Loucy (cell line): ENCODE results near the gene RPUSD1.

Source experiments
- H2AFZ ChIP-seq: fragments of 200-600 bp; sonication (generic); 2 replicates; pipeline ENCODE4 v1.6.0; 2016; ENCODE audit warnings: antibody characterized with exemption, mild to moderate bottlenecking, low read length, moderate library complexity
- H3F3A ChIP-seq: fragments of 200-600 bp; 2 replicates; pipeline ENCODE4 v1.6.0; 2016; ENCODE audit warnings: antibody characterized with exemption, low read depth, mild to moderate bottlenecking
- H3K27me3 ChIP-seq: fragments of 200-600 bp; sonication (generic); 2 replicates; pipeline ENCODE4 v1.6.1; 2014; ENCODE audit warnings: low read length, mild to moderate bottlenecking; ENCODE audit not compliant: insufficient read depth, poor library complexity, severe bottlenecking
- H3K36me3 ChIP-seq: fragments of 200-600 bp; sonication (generic); 2 replicates; pipeline ENCODE4 v1.6.1; 2016; ENCODE audit warnings: low read length; ENCODE audit not compliant: insufficient read depth
- H3K4me1 ChIP-seq: fragments of 200-600 bp; sonication (generic); 2 replicates; pipeline ENCODE4 v1.5.1; 2014; ENCODE audit warnings: low read length, mild to moderate bottlenecking; ENCODE audit not compliant: insufficient read depth, poor library complexity, severe bottlenecking
- H3K4me2 ChIP-seq: fragments of 200-600 bp; sonication (generic); 2 replicates; pipeline ENCODE4 v1.6.0; 2014; ENCODE audit warnings: antibody characterized with exemption, low read length, low read depth, mild to moderate bottlenecking; ENCODE audit not compliant: poor library complexity, severe bottlenecking
- H3K4me3 ChIP-seq: fragments of 200-600 bp; sonication (generic); 2 replicates; pipeline ENCODE4 v1.5.1; 2014; ENCODE audit warnings: low read length, mild to moderate bottlenecking, mixed read lengths; ENCODE audit not compliant: poor library complexity, severe bottlenecking
- H3K79me2 ChIP-seq: fragments of 200-600 bp; sonication (generic); 2 replicates; pipeline ENCODE4 v1.6.1; 2014; ENCODE audit warnings: low read length; ENCODE audit not compliant: insufficient read depth
- H3K9ac ChIP-seq: fragments of 200-600 bp; sonication (generic); 2 replicates; pipeline ENCODE4 v1.6.0; 2014; ENCODE audit warnings: mild to moderate bottlenecking, low read depth, low read length, moderate library complexity; ENCODE audit not compliant: poor library complexity, severe bottlenecking
- H3K9me2 ChIP-seq: fragments of 200-600 bp; sonication (generic); replicated peaks from 2 replicates; pipeline ENCODE4 v1.6.1; 2016; ENCODE audit warnings: low read depth, low read length, mixed read lengths
- H3K9me3 ChIP-seq: fragments of 200-600 bp; sonication (generic); 2 replicates; pipeline ENCODE4 v1.6.1; 2014; ENCODE audit warnings: mild to moderate bottlenecking, antibody characterized with exemption, low read length, low read depth; ENCODE audit not compliant: insufficient read depth
- H4K20me1 ChIP-seq: fragments of 200-600 bp; sonication (generic); 2 replicates; pipeline ENCODE4 v1.6.0; 2014; ENCODE audit warnings: antibody characterized with exemption, low read length, mild to moderate bottlenecking; ENCODE audit not compliant: insufficient read depth, poor library complexity, severe bottlenecking
- EZH2phosphoT487 ChIP-seq: fragments of 200-600 bp; IDR thresholded peaks from 2 replicates; pipeline ENCODE4 v1.6.1; 2018; ENCODE audit warnings: antibody characterized with exemption, mild to moderate bottlenecking, moderate library complexity, borderline replicate concordance
- TF ChIP-seq, protein P1 (sequence below): fragments of 200-600 bp; sonication (generic); conservative IDR thresholded peaks from 2 replicates; pipeline ENCODE4 v1.5.1; 2014; ENCODE audit warnings: mild to moderate bottlenecking, antibody characterized with exemption, low read length

The RPUSD1 gene

DNA sequence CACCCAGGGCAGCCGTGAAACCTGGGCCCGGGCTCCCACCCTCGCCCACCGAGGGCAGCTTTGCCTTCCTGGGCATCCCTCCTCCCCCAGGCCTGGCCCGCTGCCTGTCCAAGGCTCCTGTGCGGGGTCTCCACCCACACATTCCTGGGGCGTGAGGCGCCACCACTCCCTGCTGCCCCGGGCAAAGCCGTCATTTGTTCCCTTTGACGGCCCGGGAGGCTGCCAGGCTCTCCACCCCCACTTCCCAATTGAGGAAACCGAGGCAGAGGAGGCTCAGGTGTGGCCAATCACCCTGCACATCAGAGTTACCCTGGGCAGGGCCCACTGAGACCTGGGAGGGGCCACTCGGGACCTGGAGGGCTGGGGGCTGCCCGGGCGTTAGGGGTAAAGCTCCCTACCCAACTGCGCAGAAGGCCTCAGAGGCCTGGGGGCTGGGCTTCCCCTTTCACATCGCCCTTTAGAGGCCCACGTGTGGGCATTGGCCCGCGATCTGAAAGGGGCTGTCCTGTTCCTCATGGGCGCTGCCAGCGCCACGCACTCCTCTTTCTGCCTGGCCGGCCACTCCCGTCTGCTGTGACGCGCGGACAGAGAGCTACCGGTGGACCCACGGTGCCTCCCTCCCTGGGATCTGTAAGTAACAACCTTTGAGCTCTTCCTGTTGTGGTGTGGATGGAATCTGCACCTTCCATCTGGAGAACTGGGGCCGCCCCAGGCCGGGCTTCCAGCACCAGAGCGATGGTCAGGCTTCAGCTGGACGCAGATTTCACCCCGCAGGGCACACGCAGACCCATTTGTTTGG, 27.4 kb downstream of the RPUSD1 start, which contains the start of gene MSLN:
TSS of gene MSLN (plus strand) at position 190 of the 799 bp plus-strand sequence. CDS start 1,947 bp downstream, outside the sequence.
- H3K9ac ChIP-seq = no peak within 1 kb of the TSS
- no peaks in the 10 kb centered on the region for H3K9me2 ChIP-seq
- H2AFZ ChIP-seq = no peak within 1 kb of the TSS
- H3K4me2 ChIP-seq = no peak within 1 kb of the TSS
- H3F3A ChIP-seq = no peaks in the 10 kb centered on the region
- no peaks in the 10 kb centered on the region for H3K27me3 ChIP-seq
- H3K4me1 ChIP-seq = no peaks in the 10 kb centered on the region
- H3K79me2 ChIP-seq = no peaks in the 10 kb centered on the region
- H4K20me1 ChIP-seq = no peaks in the 10 kb centered on the region
- no peak within 1 kb of the TSS for H3K4me3 ChIP-seq
- no peak for TF ChIP-seq EZH2phosphoT487
- no peaks in the 10 kb centered on the region for H3K9me3 ChIP-seq
- H3K36me3 ChIP-seq = no peaks in the 10 kb centered on the region

DNA sequence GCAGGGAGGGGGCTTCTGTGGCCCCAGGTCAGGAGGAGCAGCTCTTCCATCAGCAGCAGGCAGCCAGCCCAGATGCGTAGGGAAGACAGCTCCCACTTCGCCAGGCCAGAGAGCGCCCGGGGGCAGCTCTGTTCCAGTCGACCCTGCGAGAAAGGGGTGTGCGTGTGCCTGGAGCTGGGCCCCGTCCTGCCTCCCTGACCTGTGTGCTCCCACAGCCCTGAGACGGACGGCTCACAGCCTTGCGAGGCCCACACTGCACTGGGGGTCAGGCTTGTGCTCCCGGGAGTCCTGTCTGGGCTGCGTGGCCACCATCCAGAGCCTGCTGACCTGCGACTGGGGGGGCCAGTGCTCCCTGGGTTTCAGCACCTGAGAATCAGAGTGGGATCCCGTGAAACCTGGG, 28.1 kb downstream of the RPUSD1 start:
- Histone ChIP-seq H3K27me3 (no peaks in the 10 kb centered on the region), H3K9me3 (no peaks in the 10 kb centered on the region), H2AFZ (no peak overlapping the region), H3K79me2 (no peaks in the 10 kb centered on the region), H3K4me1 (no peaks in the 10 kb centered on the region), H3K4me3 (no peak overlapping the region), H4K20me1 (no peaks in the 10 kb centered on the region), H3K36me3 (no peaks in the 10 kb centered on the region), H3K9me2 (no peaks in the 10 kb centered on the region), H3K4me2 (no peak overlapping the region), H3K9ac (no peak overlapping the region), H3F3A (no peaks in the 10 kb centered on the region)
- TF ChIP-seq, protein P1, sequence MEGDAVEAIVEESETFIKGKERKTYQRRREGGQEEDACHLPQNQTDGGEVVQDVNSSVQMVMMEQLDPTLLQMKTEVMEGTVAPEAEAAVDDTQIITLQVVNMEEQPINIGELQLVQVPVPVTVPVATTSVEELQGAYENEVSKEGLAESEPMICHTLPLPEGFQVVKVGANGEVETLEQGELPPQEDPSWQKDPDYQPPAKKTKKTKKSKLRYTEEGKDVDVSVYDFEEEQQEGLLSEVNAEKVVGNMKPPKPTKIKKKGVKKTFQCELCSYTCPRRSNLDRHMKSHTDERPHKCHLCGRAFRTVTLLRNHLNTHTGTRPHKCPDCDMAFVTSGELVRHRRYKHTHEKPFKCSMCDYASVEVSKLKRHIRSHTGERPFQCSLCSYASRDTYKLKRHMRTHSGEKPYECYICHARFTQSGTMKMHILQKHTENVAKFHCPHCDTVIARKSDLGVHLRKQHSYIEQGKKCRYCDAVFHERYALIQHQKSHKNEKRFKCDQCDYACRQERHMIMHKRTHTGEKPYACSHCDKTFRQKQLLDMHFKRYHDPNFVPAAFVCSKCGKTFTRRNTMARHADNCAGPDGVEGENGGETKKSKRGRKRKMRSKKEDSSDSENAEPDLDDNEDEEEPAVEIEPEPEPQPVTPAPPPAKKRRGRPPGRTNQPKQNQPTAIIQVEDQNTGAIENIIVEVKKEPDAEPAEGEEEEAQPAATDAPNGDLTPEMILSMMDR = no peak
- no peak for TF ChIP-seq EZH2phosphoT487

DNA sequence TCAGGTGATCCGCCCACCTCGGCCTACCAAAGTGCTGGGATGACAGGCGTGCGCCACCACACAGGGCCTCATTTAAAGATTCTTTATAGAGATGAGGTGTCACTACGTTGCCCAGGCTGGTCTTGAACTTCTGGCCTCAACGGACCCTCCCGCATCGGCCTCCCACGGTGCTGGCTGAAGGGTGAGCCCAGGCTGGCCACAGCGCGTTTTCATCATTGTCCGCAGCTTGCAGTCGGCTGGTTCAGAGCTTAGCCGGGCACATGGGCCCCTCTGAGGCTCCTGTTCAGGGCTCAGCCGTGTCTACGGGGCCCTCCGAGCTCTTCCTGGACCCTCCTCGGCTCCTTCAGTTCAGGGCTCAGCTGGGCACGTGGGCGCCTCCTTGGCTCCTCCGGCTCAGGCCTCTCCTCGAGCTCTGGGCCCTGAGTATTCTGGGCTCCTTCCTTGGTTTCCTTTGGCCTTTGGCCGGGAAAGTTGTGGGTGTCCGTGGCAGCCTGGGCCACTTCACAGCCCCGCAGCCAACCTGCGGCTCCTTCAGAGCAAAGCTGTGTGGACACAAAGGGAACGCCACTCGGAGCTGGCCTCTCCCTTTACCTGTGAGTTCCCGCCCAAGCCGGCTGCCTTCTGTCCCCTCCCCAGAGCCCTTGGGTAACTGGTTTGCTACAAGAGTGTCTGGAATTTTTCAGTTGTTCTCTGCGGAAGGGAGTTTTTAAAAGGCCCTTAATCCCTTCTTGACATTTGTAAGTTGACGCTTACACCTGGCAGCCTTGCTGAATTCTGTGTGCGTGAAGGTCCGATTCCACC, 28.9 kb downstream of the RPUSD1 start:
- Histone ChIP-seq H3K4me1 (no peaks in the 10 kb centered on the region), H3K9me3 (no peaks in the 10 kb centered on the region), H4K20me1 (no peaks in the 10 kb centered on the region), H2AFZ (no peak overlapping the region), H3K79me2 (no peaks in the 10 kb centered on the region), H3K4me2 (no peak overlapping the region), H3K36me3 (no peaks in the 10 kb centered on the region), H3K4me3 (no peak overlapping the region), H3F3A (no peaks in the 10 kb centered on the region), H3K27me3 (no peaks in the 10 kb centered on the region), H3K9ac (no peak overlapping the region), H3K9me2 (no peaks in the 10 kb centered on the region)
- TF ChIP-seq, protein P1 = no peak
- no peak for TF ChIP-seq EZH2phosphoT487
